Gastroesophageal sphincter (tissue), 3 donors: ENCODE measurements around the gene MPPED1.

Experiments
- CTCF ChIP-seq, 4 experiments: fragments of 200-600 bp in 2 of 4; fragments of 450-650 bp in 2 of 4; sonication (generic) in 1 of 4; IDR thresholded peaks; one replicate each; pipeline ENCODE4 v1.5.1; 2017 to 2019; ENCODE audit warnings: antibody characterized with exemption in 4 of 4, mild to moderate bottlenecking in 2 of 4, moderate library complexity in 2 of 4
- POLR2A ChIP-seq, 2 donors: fragments of 450-650 bp; IDR thresholded peaks; one replicate each; pipeline ENCODE4 v1.6.1; 2017; ENCODE audit warnings: antibody characterized with exemption in 2 of 2, mild to moderate bottlenecking in 2 of 2, moderate library complexity in 1 of 2

- TF ChIP-seq CTCF (IDR thresholded peaks at IDR 0.05), result no peak
- no peak for TF ChIP-seq POLR2A (IDR thresholded peaks at IDR 0.05)
These were observed 560 bp upstream of the MPPED1 start for GRCh38 chr22:43411040-43411868.
